Spleen (tissue), 7 donors: Measurements from ENCODE around the gene PALS1.

Experiments used
- POLR2AphosphoS5 ChIP-seq, 3 donors: sonication (generic); formaldehyde crosslinking; IDR thresholded peaks; one replicate each; pipeline ENCODE4 v1.5.1; 2017; ENCODE audit warnings: antibody characterized with exemption in 3 of 3
- TF ChIP-seq, protein P1 (sequence below), 11 experiments: fragments of 200-600 bp in 7 of 11; fragments of 450-650 bp in 4 of 11; sonication (generic) in 4 of 11; IDR thresholded peaks in 8 of 11; conservative IDR thresholded peaks in 3 of 11; 1 replicate in 7 of 11; 2 replicates in 4 of 11; pipeline versions ENCODE4 v1.4.0 to v1.8.0; 2016 to 2021; ENCODE audit warnings: antibody characterized with exemption in 11 of 11, inconsistent platforms in 4 of 11, mild to moderate bottlenecking in 1 of 11
- donor health status: DM: no; HTN: no; CAD: no; lungs with moderate emphysema.
- donor health status: DM: no; HTN: no; CAD: no.
- donor health status: DM: no; HTN: no; CAD: no.

DNA sequence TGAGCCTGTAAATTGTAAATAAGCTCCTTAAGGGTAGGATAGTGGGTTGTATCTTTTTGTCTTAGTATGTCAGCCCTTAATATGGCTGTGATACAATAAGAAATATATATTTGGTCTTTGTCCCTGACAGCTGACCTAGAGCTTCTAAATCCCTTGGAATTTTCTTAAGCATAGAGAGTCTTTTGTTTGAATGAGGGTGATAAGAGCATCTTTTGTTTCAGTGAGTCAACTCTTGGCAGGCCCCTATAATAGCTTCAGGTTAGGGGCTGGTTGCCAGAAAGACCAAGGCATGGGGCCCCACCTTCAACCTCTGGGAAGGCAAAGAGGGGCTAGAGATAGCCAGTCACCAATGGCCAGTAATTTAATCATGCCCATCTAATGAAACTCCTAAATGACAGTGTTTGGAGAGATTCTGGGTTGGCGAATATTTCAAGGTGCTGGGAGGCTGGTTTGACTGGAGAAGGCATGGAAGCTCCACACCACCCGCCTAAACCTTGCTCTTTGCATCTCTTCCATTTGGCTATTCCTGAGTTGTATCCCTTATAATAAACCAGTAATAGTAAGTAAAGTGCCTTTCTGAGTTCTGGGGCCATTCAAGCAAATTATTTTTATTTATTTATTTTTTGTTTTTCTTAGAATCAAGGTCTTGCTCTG is 10.5 kb downstream of the PALS1 start:
- TF ChIP-seq, protein P1, sequence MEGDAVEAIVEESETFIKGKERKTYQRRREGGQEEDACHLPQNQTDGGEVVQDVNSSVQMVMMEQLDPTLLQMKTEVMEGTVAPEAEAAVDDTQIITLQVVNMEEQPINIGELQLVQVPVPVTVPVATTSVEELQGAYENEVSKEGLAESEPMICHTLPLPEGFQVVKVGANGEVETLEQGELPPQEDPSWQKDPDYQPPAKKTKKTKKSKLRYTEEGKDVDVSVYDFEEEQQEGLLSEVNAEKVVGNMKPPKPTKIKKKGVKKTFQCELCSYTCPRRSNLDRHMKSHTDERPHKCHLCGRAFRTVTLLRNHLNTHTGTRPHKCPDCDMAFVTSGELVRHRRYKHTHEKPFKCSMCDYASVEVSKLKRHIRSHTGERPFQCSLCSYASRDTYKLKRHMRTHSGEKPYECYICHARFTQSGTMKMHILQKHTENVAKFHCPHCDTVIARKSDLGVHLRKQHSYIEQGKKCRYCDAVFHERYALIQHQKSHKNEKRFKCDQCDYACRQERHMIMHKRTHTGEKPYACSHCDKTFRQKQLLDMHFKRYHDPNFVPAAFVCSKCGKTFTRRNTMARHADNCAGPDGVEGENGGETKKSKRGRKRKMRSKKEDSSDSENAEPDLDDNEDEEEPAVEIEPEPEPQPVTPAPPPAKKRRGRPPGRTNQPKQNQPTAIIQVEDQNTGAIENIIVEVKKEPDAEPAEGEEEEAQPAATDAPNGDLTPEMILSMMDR (IDR thresholded peaks at IDR 0.05 in 8 of 11, conservative IDR thresholded peaks at IDR 0.05 in 3 of 11) = no peak
- no peak for TF ChIP-seq POLR2AphosphoS5 (IDR thresholded peaks at IDR 0.05)
